Activated T-helper 17 cell treated with anti-CD3 and anti-CD28 coated beads, Interleukin-2, amount 50 U/mL, for 72 hours (primary cell): ENCODE data around the gene JPH4. TPM values are rescaled to one million over a fixed set of nuclear protein-coding genes. Genes with fewer than 3 reads are reported as not detected.
A peak's percentile ranks its signal among the peaks of the same experiment; 100 is the strongest.

Source experiments
- ATAC-seq: fragments of 150-1000 bp; cut with Tn5 transposase; replicated peaks from 2 replicates; pipeline ENCODE4 v1.10.0; 2021; ENCODE audit warnings: mild to moderate bottlenecking, moderate library complexity
- H3K27ac Mint-ChIP-seq: one replicate; pipeline ENCODE4 v1.8.0; 2022; ENCODE audit warnings: mixed read lengths
- H3K27me3 Mint-ChIP-seq: one replicate; pipeline ENCODE4 v1.8.0; 2022; ENCODE audit warnings: mixed read lengths
- H3K36me3 Mint-ChIP-seq: one replicate; pipeline ENCODE4 v1.8.0; 2022; ENCODE audit warnings: low read depth, mild to moderate bottlenecking, mixed read lengths
- H3K4me1 Mint-ChIP-seq: one replicate; pipeline ENCODE4 v1.8.0; 2022; ENCODE audit warnings: mixed read lengths
- H3K4me3 Mint-ChIP-seq: one replicate; pipeline ENCODE4 v1.8.0; 2022; ENCODE audit warnings: mild to moderate bottlenecking, mixed read lengths
- H3K9me3 Mint-ChIP-seq: one replicate; pipeline ENCODE4 v1.8.0; 2022; ENCODE audit warnings: mixed read lengths
- total RNA-seq, 2 donors: library from RNA; stranded (reverse); gene quantifications; one replicate each; pipeline ENCODE4 v1.2.3, GENCODE V29; 2022

Gene JPH4
- total RNA-seq, 2 donors from 2014 or later: not detected

DNA sequence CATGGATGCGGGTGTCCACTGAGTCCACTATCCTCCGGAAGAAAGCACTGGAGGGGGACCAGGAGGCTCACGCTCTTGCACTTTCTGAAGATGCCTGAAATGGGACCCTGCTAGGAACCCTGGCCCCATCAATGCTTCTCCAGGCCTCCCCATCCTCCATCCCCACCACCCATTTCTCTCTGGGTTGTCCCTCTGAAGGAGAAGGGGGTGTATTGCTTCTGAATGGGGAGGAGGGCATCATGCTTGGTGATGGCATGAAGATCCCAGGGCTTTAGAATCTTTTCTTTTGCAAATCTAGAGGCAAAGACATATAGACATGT is 681 bp upstream of the JPH4 start:
- H3K27me3 Mint-ChIP-seq: peaks cover 36% of the 10 kb centered on the region
- H3K27ac Mint-ChIP-seq: no peak overlapping the region
- no peak overlapping the region for H3K4me3 Mint-ChIP-seq
- no peaks in the 10 kb centered on the region for H3K9me3 Mint-ChIP-seq
- peaks cover 6% of the 10 kb centered on the region for H3K36me3 Mint-ChIP-seq
- peaks cover 6% of the 10 kb centered on the region for H3K4me1 Mint-ChIP-seq
- no peak for ATAC-seq

DNA sequence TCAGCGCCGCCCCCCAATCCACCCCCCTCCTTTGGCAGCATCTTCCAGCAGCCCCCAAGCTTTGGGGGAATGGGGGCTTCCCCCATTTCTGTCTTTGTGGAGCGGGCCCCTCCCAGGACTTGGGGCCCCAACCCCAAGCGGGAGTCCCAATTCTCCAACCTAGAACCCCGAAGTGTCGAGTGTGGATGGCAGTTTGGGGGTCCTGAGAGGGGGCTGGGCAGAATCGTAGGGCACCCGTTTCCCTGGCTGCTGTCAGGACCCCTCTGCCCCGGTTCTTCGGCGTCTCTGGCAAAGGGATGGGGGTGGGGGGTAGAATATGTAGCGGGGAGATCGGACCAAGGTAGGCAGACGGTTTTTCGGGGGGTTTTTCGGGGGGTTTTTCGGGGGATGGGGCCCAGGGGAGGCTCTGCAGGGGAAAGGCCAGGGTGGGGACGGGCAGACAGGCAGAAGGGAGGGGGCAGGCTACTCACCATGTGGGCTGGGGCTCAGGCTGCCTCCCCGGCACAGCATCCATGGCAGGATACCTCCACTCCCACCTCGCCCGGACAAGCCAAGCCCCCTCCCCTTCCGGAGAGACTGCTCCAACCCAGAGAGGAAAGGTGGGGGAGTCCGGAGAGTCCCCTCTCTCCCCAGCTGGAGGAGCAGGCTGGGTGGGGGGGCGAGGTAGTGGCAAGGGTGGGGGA is 739 bp downstream of the JPH4 start:
- H3K27ac Mint-ChIP-seq: no peak overlapping the region
- peaks cover 37% of the 10 kb centered on the region for H3K27me3 Mint-ChIP-seq
- ATAC-seq: no peak
- peaks cover 6% of the 10 kb centered on the region for H3K36me3 Mint-ChIP-seq
- peaks cover 6% of the 10 kb centered on the region for H3K4me1 Mint-ChIP-seq
- no peaks in the 10 kb centered on the region for H3K9me3 Mint-ChIP-seq
- H3K4me3 Mint-ChIP-seq: no peak overlapping the region

DNA sequence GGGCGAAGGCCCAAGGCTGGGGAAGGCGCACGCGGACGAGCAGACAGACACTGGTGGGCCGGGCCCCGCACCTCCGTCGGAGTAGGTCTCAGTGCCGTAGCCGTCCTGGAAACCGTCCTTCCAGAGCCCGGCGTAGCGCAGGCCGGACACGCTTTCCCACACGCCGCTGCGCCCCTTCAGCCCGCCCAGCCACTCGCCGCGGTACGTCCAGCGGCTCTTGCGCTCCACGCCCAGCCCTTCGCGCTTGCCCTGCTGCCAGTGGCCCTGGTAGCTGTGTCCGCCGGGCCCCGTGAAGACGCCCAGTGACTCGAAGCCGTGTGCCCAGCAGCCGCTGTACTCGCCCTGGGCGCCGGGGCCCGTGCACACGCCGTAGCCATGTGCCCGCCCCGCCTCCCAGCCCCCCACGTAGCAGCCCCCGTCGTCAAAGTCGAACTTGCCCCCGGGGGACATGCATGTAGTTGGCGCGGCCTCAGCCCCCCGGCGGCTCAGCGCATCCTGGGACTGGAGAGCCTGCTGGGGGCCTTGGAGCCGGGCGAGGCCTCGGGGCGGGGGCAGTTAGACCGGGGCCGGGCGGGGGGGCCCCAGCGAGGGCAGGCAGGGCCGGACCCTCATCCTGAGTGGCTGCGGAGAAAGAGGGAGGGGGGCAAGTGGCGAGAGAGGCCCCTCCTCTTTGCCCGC is 1.4 kb downstream of the JPH4 start:
- peak overlapping the region; percentile 63 for H3K4me3 Mint-ChIP-seq
- no peak for ATAC-seq
- H3K9me3 Mint-ChIP-seq: no peaks in the 10 kb centered on the region
- no peak overlapping the region for H3K27ac Mint-ChIP-seq
- peaks cover 8% of the 10 kb centered on the region for H3K4me1 Mint-ChIP-seq
- H3K36me3 Mint-ChIP-seq: peaks cover 6% of the 10 kb centered on the region
- H3K27me3 Mint-ChIP-seq: peaks cover 39% of the 10 kb centered on the region

DNA sequence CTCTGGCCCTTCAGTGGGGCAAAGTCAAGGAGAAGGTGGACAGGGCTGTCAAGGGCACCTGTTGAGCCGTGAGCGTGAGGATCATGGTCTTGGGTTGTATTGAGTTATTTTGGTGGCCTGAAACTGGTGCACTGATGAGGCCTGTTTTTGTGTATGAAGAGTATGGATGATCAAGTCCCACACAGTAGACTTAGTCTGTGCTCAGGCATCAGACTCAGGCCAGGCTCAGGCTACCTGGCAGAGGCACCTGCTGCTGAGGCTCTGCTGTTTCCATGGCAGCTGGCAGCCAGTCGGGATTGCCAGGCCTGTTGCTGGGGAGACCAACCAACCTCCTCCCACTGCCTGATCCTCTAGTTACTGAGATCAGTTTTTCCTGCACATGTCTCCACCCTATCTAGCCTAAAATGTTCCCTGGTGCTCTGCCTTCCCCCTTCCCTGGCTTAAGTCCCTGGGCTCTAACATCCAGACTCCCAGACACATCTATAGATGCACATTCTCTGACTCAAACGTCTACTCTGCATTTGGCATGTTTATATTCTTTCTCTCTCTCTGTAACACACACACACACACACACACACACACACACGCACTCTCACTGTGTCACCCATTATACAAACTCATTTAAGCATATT is 5.1 kb downstream of the JPH4 start:
- Mint-ChIP-seq H3K27ac (no peak overlapping the region), H3K4me3 (no peak overlapping the region), H3K36me3 (peaks cover 6% of the 10 kb centered on the region), H3K27me3 (peaks cover 27% of the 10 kb centered on the region), H3K9me3 (no peaks in the 10 kb centered on the region), H3K4me1 (peaks cover 20% of the 10 kb centered on the region)
- no peak for ATAC-seq

DNA sequence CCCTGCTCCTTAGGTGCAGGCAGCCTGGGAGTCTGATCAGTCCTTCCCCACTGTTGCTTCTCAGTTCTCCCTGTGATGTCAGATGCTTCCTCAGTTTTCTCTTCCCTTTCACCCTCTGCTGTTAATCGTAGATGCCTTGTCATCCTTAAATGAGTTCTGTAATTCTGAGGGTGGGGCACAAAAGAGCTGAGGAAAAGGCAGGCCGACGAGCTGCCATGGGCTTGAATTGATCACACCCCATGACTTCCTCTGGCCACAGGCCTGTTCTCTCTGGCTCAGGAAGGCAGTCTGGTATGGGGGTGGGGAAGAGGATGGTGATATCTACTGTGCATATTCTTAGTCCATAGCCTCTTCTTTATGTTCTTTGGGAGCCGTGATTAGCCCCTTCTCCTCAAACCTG is 5.8 kb downstream of the JPH4 start:
- H3K27ac Mint-ChIP-seq: peak overlapping the region; percentile 9
- no peaks in the 10 kb centered on the region for H3K9me3 Mint-ChIP-seq
- peaks cover 6% of the 10 kb centered on the region for H3K36me3 Mint-ChIP-seq
- ATAC-seq: no peak
- no peak overlapping the region for H3K4me3 Mint-ChIP-seq
- H3K4me1 Mint-ChIP-seq: peaks cover 22% of the 10 kb centered on the region
- H3K27me3 Mint-ChIP-seq: peaks cover 23% of the 10 kb centered on the region

DNA sequence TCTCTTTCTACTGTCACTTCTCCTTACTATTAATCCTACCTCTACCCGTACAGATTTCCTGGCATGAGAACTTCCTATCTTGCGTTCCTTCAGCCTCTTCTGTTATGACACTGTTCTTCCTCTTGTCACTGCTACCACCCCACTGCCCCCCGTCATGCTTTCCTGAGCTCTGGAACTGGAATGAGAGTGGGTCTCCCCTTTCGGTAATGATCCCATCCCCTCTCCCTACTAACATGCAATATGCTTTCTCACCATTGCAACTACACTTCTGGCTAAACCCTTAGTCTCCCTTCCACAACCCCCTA is 6.1 kb downstream of the JPH4 start:
- no peak for ATAC-seq
- H3K4me3 Mint-ChIP-seq: no peak overlapping the region
- peaks cover 25% of the 10 kb centered on the region for H3K4me1 Mint-ChIP-seq
- peaks cover 10% of the 10 kb centered on the region for H3K36me3 Mint-ChIP-seq
- no peaks in the 10 kb centered on the region for H3K9me3 Mint-ChIP-seq
- peak overlapping the region; percentile 9 for H3K27ac Mint-ChIP-seq
- peaks cover 23% of the 10 kb centered on the region for H3K27me3 Mint-ChIP-seq

DNA sequence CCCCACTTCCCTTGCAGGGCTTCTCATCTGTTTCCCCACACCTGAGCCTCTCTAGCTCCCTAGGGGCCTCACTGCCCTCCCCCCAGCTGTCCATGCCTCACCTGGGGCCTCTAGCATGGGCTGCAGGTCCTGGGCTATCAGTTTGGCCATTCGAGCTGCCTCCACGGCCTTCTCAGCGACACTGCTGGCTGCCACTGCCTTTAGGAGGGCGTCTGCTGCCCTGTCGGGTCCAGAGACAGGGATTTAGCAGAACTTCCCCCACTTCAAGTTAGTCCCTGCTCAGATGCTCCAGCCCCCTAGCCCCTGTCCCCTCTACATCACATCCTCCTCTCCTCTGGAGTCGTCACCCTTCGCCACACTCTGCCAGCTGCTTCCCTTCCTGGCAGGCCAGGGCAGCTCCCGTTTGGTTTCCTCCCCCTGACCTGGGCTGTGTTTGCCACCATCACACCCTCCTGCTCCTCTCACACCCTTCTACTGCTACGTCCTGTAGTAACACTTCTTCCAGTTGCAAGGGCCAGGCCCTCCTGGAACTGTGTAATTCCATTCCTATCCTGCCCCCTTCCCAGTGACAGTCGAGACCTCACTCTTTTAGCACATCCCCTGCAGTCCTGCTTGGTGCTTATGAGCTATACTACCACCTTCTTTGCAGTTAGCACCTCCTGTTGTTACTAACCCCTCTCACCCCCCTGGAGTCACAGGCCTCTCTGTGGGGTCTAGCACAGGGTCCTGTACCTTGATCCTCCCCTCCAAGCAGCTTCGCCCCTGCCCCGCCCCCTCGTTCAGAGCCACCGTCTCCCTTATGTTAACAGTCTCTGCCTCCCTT is 6.7 kb downstream of the JPH4 start:
- no peaks in the 10 kb centered on the region for H3K9me3 Mint-ChIP-seq
- peaks cover 25% of the 10 kb centered on the region for H3K4me1 Mint-ChIP-seq
- H3K36me3 Mint-ChIP-seq: peaks cover 15% of the 10 kb centered on the region
- peaks cover 23% of the 10 kb centered on the region for H3K27me3 Mint-ChIP-seq
- no peak for ATAC-seq
- H3K27ac Mint-ChIP-seq: peak overlapping the region; percentile 46
- H3K4me3 Mint-ChIP-seq: no peak overlapping the region

DNA sequence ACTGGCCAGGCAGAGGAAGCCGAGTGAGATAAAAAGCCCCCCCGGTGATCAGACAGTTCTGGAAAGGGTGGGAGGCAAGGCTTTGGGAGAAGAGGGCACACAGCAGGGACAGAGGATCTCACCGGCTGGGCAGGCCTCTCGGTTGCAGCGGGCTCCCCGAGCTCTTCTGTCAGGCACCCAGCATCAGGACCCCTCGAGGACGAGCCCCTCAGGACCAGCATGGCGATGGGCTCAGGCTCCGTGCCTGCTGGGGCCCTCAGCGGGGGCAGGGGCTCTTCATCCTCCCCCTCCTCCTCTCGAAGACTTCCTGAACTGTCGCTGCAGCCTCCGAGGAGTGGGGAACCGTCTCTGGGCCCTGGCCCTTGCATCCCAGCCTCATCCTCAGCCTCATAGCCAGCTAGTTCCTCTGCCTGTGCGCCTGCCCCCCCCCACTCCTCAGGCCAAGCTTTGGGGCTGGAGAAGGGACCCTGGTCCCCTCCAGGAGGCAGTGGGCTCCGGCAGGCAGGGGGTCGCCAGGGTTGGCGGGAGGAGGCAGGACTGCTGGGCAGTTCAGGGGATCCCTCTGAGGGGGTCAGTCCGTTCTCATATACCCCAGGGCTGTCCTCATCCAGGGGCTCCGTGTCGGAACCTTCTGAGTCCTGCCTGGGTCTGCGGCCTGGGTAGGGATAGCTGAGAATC is 7.6 kb downstream of the JPH4 start:
- H3K27ac Mint-ChIP-seq: no peak overlapping the region
- H3K36me3 Mint-ChIP-seq: peaks cover 18% of the 10 kb centered on the region
- peaks cover 16% of the 10 kb centered on the region for H3K27me3 Mint-ChIP-seq

DNA sequence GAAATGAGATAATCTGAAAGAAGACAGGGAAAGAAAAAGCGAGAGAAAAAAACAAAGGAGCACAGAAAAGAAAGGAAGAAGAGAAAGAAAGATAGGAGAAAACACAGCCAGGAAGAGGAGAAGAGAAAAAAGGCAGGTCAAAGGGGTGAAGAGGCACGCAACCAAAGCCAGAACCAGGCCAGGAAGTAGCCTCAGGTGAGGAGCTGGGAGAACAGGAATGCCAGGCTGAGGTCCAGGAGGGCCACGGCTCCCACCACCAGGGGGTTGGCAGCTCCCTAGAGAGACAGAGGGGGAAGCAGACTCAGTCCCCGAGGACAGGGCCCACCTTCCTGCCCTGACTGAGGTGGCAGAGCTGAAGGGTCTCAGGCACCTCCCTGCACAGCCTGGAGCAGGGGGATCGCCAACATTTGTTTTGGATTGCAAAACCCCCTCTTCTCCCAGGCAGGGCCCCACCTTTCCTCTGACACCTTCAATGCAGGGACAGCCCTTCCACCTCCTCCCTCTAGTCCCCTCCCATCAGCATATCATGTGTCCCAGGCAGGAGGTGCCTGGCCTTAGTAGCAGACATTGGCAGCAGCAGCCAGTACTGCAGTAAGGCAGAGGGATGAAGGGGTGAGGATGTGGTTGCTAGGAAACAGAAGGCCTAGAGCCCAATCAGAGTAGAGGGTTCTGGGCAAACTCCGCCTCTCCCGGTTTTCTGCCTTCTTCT is 9.0 kb downstream of the JPH4 start:
- Mint-ChIP-seq H3K27ac (peak overlapping the region; percentile 98), H3K27me3 (peaks cover 12% of the 10 kb centered on the region), H3K4me3 (no peak overlapping the region), H3K36me3 (peaks cover 31% of the 10 kb centered on the region), H3K4me1 (peaks cover 19% of the 10 kb centered on the region), H3K9me3 (no peaks in the 10 kb centered on the region)
- ATAC-seq: no peak

More for the DNA sequence above, 7.6 kb downstream of the JPH4 start:
- no peak for ATAC-seq
- peaks cover 19% of the 10 kb centered on the region for H3K4me1 Mint-ChIP-seq
- H3K4me3 Mint-ChIP-seq: no peak overlapping the region
- H3K9me3 Mint-ChIP-seq: no peaks in the 10 kb centered on the region

DNA sequence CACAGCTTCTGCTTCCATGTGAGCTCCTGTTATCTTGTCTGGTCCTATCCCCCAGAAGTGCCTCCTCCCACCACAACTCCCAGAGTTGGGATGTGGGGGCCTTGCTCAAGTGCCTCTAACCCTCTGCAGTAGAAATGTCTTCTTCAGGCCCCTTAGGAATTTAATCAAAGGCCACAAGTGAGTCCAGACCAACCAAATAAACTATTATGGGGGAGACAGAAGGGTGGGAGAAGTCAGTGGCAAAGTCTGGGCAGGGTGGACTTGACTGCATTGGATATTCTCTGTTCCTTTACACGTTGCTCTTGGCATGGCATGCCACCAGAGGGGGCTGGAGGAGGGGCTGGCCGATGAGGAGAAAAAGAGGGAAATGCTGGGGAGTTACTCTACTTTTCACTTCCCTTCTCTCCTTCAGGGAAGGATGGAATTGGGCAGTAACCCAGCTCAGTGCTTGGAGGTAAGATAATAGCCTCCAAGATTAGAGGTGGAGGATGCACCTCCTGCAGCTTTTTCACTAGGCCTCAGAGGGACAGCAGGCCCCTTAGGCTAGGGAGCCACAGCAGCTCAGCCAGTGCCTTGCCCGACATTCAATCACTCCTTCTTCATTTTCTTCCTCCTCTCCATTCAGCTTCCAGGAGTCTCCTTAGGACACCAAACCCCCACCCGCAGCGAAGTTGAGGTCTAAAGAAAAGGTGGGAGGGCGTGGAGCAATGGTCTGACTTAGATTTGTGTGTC is 9.8 kb downstream of the JPH4 start:
- peaks cover 39% of the 10 kb centered on the region for H3K36me3 Mint-ChIP-seq
- H3K4me1 Mint-ChIP-seq: peaks cover 19% of the 10 kb centered on the region
- H3K27ac Mint-ChIP-seq: peak overlapping the region; percentile 98
- peaks cover 10% of the 10 kb centered on the region for H3K27me3 Mint-ChIP-seq
- no peaks in the 10 kb centered on the region for H3K9me3 Mint-ChIP-seq
- peak overlapping the region; percentile 98 for H3K4me3 Mint-ChIP-seq
- ATAC-seq: no peak

DNA sequence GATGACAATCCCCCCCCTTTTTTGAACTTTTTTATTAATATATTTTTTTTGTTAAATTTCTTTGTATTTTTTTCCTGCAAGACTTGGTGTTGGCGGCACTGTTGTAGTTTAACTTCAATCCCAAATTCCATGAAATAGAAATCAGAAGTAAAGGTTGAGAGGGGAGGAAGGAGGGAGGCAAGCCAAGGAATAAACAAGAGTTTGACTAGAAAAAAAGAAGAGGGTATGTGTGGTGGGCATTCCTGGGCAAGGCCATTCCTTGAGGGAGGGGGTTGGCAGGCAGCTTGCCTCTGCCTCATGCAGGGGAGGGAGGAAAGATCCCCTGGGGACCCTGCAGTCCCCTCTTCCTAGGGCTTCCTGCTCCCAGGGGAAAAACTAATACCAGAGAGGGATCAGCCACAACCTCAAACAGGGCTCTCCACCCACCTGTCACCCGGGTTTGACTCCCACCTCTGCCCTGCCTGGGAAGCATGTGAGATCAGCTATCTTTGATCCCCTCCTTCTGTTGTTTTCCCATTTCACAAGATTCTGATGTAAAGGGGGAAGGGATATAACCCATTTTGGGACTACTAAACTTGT is 10.5 kb downstream of the JPH4 start:
- Mint-ChIP-seq H3K27ac (peak overlapping the region; percentile 98), H3K4me1 (peaks cover 20% of the 10 kb centered on the region), H3K4me3 (peak overlapping the region; percentile 98), H3K9me3 (no peaks in the 10 kb centered on the region), H3K36me3 (peaks cover 46% of the 10 kb centered on the region), H3K27me3 (peaks cover 9% of the 10 kb centered on the region)
- ATAC-seq: no peak

DNA sequence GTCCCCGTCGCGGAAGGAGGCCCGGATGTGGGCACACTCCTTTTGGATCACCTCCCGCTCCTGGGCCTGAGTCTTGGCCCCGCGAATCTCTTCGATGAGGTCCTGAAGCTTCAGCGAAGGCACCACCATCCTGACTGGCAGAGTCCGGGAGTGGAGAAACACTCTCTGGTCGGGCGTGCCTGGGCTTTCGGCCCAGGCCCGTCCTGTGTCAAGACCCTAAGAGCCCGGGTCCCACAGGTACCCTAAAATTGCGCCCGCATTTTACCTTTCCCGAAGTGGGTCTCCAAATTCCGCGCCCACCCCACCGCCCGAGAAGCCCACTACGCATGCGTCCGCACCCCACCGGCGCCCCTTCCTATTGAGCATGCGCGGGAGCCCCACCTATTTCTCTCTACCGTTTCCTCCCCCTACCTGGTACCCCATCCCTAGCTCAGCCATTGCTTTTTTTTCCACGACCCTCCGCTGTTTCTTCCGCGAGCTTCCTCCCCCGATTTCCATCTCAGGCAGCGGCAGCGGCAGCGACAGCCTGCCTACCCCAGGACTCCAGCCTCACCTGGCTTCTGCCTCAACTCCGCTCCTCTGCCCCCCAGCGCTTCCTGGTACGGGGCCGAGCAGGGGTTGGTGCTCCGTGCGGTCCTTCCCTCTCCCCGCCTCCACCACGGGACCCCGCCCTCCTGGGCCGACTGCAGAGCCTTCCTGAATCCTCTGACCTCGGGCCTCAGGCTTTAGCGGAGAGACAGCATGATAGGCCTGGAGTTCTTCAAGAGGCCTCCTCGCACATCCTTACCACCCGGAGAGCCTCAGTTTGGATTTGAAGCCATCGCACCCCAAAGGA is 11.2 kb downstream of the JPH4 start, which contains the start of gene AP1G2:
AP1G2 (minus strand) TSS at position 606 of the 835 bp plus-strand sequence; CDS start at position 129, 477 bp downstream.
- H3K27ac Mint-ChIP-seq: peak within 1 kb of the TSS; percentile 98
- H3K36me3 Mint-ChIP-seq: peaks cover 53% of the 10 kb centered on the region
- H3K9me3 Mint-ChIP-seq: no peaks in the 10 kb centered on the region
- peaks cover 25% of the 10 kb centered on the region for H3K4me1 Mint-ChIP-seq
- peaks cover 5% of the 10 kb centered on the region for H3K27me3 Mint-ChIP-seq
- ATAC-seq: peak; percentile 99
- peak within 1 kb of the TSS; percentile 98 for H3K4me3 Mint-ChIP-seq
